Left cardiac atrium (tissue), 4 donors: ENCODE results near the gene ANTKMT. TPM values are rescaled to one million over a fixed set of nuclear protein-coding genes. Genes with fewer than 3 reads are reported as not detected.

Source experiments
- ATAC-seq, 2 donors: fragments of 200-7000 bp; cut with Tn5 transposase; one replicate each; pipeline ENCODE4 v1.9.1; 2020; ENCODE audit warnings: mild to moderate bottlenecking in 2 of 2, moderate library complexity in 2 of 2
- DNase-seq: peaks from one replicate; pipeline ENCODE4 v3.0.0-alpha.2; 2020
- intact Hi-C, 2 donors: fragments of 100-400 bp; cut with DNase I; formaldehyde crosslinking; loops; one replicate each; pipeline versions ENCODE4 v1.14.1 to v1.15.1; 2022 to 2023
- long read RNA-seq: library from polyadenylated mRNA; unstranded; transcript quantifications from one replicate; pipeline ENCODE4 v2.0.0, GENCODE V29; 2021
- total RNA-seq, 2 donors: library from RNA; stranded (reverse); fragmentation: NEBNext Ultra II Directional; extraction: Animal tissue kit (Norgen Biotek cat#: 25700); gene quantifications; one replicate each; pipeline ENCODE4 v1.2.1, GENCODE V29; 2021
- donor health status: DM: no; HTN: yes; CAD: no.
- donor health status: DM: no; HTN: yes; CAD: no; lungs with severe emphysema.
- donor health status: DM: yes; HTN: yes; CAD: no.
- donor health status: Dilated cardiomyopathy.

The ANTKMT gene
- 10 to 100 TPM; 32.5 to 36.8 TPM for total RNA-seq
- long read RNA-seq, partial matches to known transcripts: 0 of 4 reads
- long read RNA-seq, other reads (novel, unspliced or antisense): 0 of 4 reads

DNA sequence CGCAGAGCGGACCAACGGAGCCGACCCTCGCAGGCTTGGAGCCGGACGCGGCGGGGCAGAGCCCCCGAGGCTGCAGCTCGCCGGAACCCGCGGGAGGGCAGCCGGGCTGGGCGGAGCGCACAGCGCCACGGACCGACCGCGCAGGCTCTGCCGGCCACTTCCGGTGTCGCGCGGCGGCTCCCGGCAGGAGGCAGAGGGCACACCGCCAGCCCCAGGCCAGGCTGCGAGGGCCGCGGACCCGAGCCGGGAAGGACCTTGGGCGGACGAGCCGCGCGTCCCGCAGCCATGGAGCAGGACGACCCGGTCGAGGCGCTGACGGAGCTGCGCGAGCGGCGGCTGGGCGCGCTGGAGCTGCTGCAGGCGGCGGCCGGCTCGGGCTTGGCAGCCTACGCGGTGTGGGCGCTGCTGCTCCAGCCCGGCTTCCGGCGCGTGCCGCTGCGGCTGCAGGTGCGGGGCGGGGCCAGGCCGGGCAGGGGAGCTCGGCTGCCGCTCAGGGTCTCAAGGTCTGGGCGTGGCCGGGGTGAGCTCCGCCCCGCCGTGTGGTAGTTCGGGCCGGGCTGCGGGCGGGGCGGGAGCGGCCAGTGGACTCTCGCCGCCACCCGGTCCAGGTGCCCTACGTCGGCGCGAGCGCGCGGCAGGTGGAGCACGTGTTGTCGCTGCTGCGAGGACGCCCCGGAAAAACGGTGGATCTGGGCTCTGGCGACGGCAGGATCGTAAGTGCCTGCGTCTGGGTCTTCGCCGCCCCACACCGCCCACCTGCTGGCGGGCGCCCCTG lies at the start of gene ANTKMT:
TSS of gene ANTKMT (plus strand) at position 157 of the 775 bp plus-strand sequence. CDS start at position 286, 129 bp downstream.
- intact Hi-C loops: no loop called here
- peak; percentile 84 to 90 for ATAC-seq
- peak; percentile 82 for DNase-seq

GRCh38 chr16:671353-672131 lies 49.4 kb upstream of the ANTKMT start:
- DNase-seq (no peak), ATAC-seq (no peak)
- intact Hi-C loops: no loop called here

GRCh38 chr16:672371-672770 lies 48.6 kb upstream of the ANTKMT start:
- ATAC-seq (no peak), DNase-seq (no peak)
- intact Hi-C loops: no loop called here

DNA sequence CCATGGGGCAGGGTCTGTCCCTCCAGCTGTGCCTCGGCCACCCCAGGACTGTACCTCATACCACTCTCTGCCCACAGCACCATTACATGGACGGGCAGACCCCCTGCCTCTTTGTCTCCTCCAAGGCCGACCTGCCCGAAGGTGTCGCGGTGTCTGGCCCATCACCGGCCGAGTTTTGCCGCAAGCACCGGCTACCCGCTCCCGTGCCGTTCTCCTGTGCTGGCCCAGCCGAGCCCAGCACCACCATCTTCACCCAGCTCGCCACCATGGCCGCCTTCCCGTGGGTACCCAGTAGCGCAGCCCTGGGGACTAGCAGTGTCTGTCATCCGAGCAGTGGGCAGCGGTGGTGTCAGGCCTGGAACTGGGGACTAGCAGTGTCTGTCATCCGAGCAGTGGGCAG lies 48.1 kb upstream of the ANTKMT start:
- no peak for DNase-seq
- intact Hi-C loops: no loop called here
- no peak for ATAC-seq

GRCh38 chr16:673399-673991 lies 47.5 kb upstream of the ANTKMT start:
- no peak for ATAC-seq
- intact Hi-C loops: no loop called here
- no peak for DNase-seq

DNA sequence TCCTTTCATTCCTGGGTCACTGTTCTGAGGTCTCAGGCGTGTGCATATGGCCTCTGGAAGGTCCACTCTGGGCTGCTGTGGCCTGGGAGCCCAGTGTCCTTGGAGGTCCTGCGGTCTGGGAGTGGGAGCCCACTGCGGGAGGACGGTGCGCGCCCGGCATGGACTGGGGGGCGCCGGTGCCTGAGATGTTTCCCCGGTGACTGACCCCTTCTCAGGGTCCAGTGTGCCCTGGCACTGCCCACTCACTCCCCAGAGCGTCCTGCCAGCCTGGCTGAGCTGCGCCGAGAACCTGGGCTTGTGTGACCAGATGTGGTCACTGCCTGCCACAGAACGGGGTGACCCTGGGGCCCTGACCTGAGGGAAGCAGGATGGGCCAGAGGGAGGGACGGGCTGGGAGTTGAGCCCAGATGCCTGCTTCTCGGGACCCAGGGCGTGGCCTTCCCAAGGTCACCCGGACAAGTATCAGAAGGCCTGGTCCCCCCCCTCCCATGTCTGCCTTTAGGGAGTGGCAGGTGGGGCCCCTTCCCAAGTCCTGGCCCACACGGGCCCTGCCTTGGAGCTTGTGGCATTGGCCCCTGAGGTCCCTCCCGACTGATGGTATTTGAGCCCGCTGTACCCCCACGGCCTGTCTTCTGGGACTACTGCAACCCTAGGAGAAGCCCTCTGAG lies 46.6 kb upstream of the ANTKMT start:
- ATAC-seq (no peak), DNase-seq (no peak)
- intact Hi-C loops: no loop called here

GRCh38 chr16:674968-675883 lies 45.7 kb upstream of the ANTKMT start, which contains the start of gene RHBDL1:
RHBDL1 (plus strand) TSS chr16:675671; CDS start chr16:675791, 120 bp downstream.
- DNase-seq (no peak), ATAC-seq (peak in 1 of 2 donors; percentile 7)
- intact Hi-C loops: no loop called here

GRCh38 chr16:675884-676564 lies 44.9 kb upstream of the ANTKMT start:
- no peak for DNase-seq
- ATAC-seq: no peak
- intact Hi-C loops: no loop called here

GRCh38 chr16:676565-676902 lies 44.4 kb upstream of the ANTKMT start:
- DNase-seq (no peak), ATAC-seq (no peak)
- intact Hi-C loops: no loop called here

GRCh38 chr16:676913-677312 lies 44.0 kb upstream of the ANTKMT start:
- DNase-seq: no peak
- intact Hi-C loops: no loop called here
- no peak for ATAC-seq

- ATAC-seq: no peak
- intact Hi-C loops: no loop called here
- no peak for DNase-seq
These were observed 43.4 kb upstream of the ANTKMT start for GRCh38 chr16:677316-678190.

GRCh38 chr16:678209-678857 lies 42.6 kb upstream of the ANTKMT start:
- intact Hi-C loops: no loop called here
- ATAC-seq: no peak
- DNase-seq: no peak

DNA sequence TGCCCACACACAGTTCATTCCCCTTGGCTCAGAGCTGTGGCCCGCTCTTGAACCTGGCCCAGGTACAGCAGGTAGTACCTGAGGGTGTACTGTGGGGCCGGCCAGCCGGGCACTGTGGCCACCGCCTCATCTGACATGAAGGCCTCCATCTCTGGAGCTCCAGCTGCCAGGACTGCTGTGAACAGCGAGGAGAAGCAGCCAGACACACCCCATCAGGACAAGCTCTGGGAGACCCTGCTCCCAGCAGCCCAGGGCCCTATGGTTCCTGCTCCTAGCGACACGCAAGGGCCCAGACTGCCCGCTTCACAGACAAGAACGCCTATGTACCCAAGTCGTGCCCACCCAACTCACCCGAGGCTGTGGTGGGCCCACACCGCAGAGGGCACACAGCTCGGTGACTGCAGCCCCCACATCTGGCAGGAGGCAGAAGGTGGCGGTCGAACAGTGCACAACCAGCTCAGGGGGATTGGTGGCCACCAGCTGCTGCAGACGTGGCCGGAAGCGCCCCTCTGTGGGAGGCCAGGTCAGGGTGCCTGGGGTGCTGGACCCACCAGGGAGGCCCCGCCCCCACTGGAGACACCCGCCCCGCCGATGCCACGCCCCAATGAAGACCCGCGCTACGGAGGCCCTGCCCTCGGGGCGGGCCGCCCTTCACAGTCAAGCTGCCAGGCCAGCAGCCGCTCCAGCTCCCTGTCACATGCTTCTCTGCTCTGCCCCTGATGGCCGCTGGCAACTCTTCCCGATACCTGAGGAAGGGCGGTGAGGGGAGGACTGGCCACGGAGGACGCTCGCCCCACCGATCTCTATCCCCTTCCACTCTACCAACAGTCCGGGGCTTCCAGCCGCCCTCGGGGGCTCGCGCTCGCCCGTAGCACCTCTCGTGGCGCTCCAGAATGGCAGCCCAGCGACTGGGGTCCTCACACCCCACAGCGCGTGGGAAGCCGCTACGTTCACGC lies 41.8 kb upstream of the ANTKMT start:
- DNase-seq (peak; percentile 87), ATAC-seq (peak; percentile 40 to 43)
- intact Hi-C loops: no loop called here

DNA sequence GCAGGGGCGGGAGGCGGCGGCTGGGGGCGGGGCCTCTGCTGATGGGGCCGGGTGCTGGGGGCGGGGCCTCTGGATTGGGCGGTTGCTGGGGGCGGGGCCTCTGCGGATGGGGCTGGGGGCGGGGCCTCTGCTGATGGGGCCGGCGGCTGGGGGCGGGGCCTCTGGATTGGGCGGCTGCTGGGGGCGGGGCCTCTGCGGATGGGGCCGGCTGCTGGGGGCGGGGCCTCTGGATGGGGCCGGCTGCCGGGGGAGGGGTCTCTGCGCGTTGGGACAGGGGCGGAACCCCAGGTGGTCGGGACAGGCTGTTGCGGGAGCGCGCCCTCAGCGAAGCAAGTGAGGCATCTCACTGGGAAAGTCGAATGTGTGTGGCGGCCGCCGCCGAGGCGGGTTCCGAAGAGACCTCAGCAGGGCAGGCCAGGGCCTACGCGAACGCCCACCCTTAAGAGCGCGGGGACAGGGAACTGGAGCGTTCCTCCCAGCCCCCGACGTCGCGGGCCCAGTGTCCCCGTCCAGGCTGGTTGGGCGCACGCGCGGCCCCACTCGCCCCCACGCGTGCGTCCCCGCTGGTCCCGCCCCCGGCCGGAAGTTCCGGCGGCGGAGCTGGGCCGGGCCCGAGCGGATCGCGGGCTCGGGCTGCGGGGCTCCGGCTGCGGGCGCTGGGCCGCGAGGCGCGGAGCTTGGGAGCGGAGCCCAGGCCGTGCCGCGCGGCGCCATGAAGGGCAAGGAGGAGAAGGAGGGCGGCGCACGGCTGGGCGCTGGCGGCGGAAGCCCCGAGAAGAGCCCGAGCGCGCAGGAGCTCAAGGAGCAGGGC lies 40.9 kb upstream of the ANTKMT start, which contains the start of gene STUB1:
TSS of gene STUB1 (plus strand) at position 597 of the 811 bp plus-strand sequence. CDS start at position 713, 116 bp downstream.
- ATAC-seq (peak; percentile 73 to 75), DNase-seq (peak; percentile 90)
- intact Hi-C loops: no loop called here

- intact Hi-C loops: no loop called here
These were observed 40.4 kb upstream of the ANTKMT start for GRCh38 chr16:680625-680945.

More at GRCh38 chr16:680625-680945, 40.4 kb upstream of the ANTKMT start:
- ATAC-seq (no peak), DNase-seq (no peak)
